ENCODE results near the gene ADGRL3.

- TF ChIP-seq, protein P1, sequence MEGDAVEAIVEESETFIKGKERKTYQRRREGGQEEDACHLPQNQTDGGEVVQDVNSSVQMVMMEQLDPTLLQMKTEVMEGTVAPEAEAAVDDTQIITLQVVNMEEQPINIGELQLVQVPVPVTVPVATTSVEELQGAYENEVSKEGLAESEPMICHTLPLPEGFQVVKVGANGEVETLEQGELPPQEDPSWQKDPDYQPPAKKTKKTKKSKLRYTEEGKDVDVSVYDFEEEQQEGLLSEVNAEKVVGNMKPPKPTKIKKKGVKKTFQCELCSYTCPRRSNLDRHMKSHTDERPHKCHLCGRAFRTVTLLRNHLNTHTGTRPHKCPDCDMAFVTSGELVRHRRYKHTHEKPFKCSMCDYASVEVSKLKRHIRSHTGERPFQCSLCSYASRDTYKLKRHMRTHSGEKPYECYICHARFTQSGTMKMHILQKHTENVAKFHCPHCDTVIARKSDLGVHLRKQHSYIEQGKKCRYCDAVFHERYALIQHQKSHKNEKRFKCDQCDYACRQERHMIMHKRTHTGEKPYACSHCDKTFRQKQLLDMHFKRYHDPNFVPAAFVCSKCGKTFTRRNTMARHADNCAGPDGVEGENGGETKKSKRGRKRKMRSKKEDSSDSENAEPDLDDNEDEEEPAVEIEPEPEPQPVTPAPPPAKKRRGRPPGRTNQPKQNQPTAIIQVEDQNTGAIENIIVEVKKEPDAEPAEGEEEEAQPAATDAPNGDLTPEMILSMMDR (IDR thresholded peaks at IDR 0.05; ENCODE audit: insufficient read depth, low read length, poor library complexity, severe bottlenecking) = no peak
- no peak for TF ChIP-seq EZH2phosphoT487 (conservative IDR thresholded peaks at IDR 0.05; ENCODE audit: low read length)
These were observed 75.1 kb downstream of the ADGRL3 start for GRCh38 chr4:61275241-61275640.
